DND-41 (cell line): ENCODE results near the gene GALNT1.

Experiments used
- ATAC-seq: fragments of 200-7000 bp; cut with Tn5 transposase; 3 replicates; pipeline ENCODE4 v1.9.1; 2021; ENCODE audit warnings: low read depth; ENCODE audit not compliant: insufficient read depth
- DNase-seq: peaks from one replicate; pipeline ENCODE4 v3.0.0-alpha.2; 2020
- H2AFZ ChIP-seq: 2 replicates; pipeline ENCODE4 v1.6.0; 2012; ENCODE audit warnings: low read depth, low read length
- H3K27ac ChIP-seq: 2 replicates; pipeline ENCODE4 v1.5.1; 2012; ENCODE audit warnings: low read length, inconsistent platforms
- H3K27me3 ChIP-seq: fragments of 200-600 bp; sonication (generic); 2 replicates; pipeline ENCODE4 v1.6.0; 2012; ENCODE audit warnings: low read length, mild to moderate bottlenecking, inconsistent platforms; ENCODE audit not compliant: insufficient read depth, poor library complexity
- H3K36me3 ChIP-seq: 2 replicates; pipeline ENCODE4 v1.5.1; 2012; ENCODE audit warnings: low read length, inconsistent platforms; ENCODE audit not compliant: insufficient read depth
- H3K4me1 ChIP-seq: 2 replicates; pipeline ENCODE4 v1.5.1; 2012; ENCODE audit warnings: mild to moderate bottlenecking, low read length; ENCODE audit not compliant: insufficient read depth
- H3K4me2 ChIP-seq: 2 replicates; pipeline ENCODE4 v1.6.0; 2012; ENCODE audit warnings: mild to moderate bottlenecking, moderate library complexity, low read length, inconsistent platforms; ENCODE audit not compliant: insufficient read depth
- H3K4me3 ChIP-seq, 2 experiments: fragments of 200-600 bp in 1 of 2; shearing (Covaris generic) in 1 of 2; 2 replicates each; pipeline ENCODE4 v1.5.1; 2012 to 2016; ENCODE audit warnings: inconsistent platforms in 2 of 2, low read length in 2 of 2, mild to moderate bottlenecking in 2 of 2, low read depth in 1 of 2, moderate library complexity in 1 of 2
- H3K79me2 ChIP-seq: 2 replicates; pipeline ENCODE4 v1.6.0; 2012; ENCODE audit warnings: low read length, inconsistent platforms; ENCODE audit not compliant: insufficient read depth
- H3K9ac ChIP-seq: 2 replicates; pipeline ENCODE4 v1.6.0; 2012; ENCODE audit warnings: low read depth, mild to moderate bottlenecking, inconsistent platforms, low read length, moderate library complexity
- H3K9me3 ChIP-seq: 2 replicates; pipeline ENCODE4 v1.5.1; 2012; ENCODE audit warnings: low read length, moderate library complexity, mild to moderate bottlenecking, inconsistent platforms; ENCODE audit not compliant: insufficient read depth, severe bottlenecking
- H4K20me1 ChIP-seq: 2 replicates; pipeline ENCODE4 v1.6.0; 2012; ENCODE audit warnings: low read length; ENCODE audit not compliant: insufficient read depth
- EZH2 ChIP-seq: IDR thresholded peaks from 3 replicates; pipeline ENCODE4 v1.6.1; 2012; ENCODE audit warnings: borderline replicate concordance, low read depth, mild to moderate bottlenecking, moderate library complexity, low read length, inconsistent platforms; ENCODE audit not compliant: severe bottlenecking
- TF ChIP-seq, protein P1 (sequence below): IDR thresholded peaks from 2 replicates; pipeline ENCODE4 v1.5.1; 2012; ENCODE audit warnings: borderline replicate concordance, low read length, moderate library complexity, mild to moderate bottlenecking; ENCODE audit not compliant: poor library complexity, severe bottlenecking; ENCODE audit errors: extremely low read depth

The GALNT1 gene

GRCh38 chr18:35584735-35585134 is 3.2 kb downstream of the GALNT1 start:
- ATAC-seq = no peak
- Histone ChIP-seq H3K9ac (no peak overlapping the region), H3K9me3 (peaks cover 9% of the 10 kb centered on the region), H3K27me3 (no peaks in the 10 kb centered on the region), H3K4me2 (no peak overlapping the region), H3K79me2 (peaks cover 73% of the 10 kb centered on the region), H2AFZ (no peak overlapping the region), H3K4me3 (no peak overlapping the region), H4K20me1 (peaks cover 18% of the 10 kb centered on the region), H3K27ac (no peak overlapping the region), H3K4me1 (peaks cover 28% of the 10 kb centered on the region), H3K36me3 (0 out of 2 replicates have a peak, but pooled peaks cover 3% of the 10 kb centered on the region)
- TF ChIP-seq, protein P1, sequence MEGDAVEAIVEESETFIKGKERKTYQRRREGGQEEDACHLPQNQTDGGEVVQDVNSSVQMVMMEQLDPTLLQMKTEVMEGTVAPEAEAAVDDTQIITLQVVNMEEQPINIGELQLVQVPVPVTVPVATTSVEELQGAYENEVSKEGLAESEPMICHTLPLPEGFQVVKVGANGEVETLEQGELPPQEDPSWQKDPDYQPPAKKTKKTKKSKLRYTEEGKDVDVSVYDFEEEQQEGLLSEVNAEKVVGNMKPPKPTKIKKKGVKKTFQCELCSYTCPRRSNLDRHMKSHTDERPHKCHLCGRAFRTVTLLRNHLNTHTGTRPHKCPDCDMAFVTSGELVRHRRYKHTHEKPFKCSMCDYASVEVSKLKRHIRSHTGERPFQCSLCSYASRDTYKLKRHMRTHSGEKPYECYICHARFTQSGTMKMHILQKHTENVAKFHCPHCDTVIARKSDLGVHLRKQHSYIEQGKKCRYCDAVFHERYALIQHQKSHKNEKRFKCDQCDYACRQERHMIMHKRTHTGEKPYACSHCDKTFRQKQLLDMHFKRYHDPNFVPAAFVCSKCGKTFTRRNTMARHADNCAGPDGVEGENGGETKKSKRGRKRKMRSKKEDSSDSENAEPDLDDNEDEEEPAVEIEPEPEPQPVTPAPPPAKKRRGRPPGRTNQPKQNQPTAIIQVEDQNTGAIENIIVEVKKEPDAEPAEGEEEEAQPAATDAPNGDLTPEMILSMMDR = no peak
- TF ChIP-seq EZH2 = no peak
- DNase-seq = no peak

GRCh38 chr18:35585608-35586007 is 4.1 kb downstream of the GALNT1 start:
- ATAC-seq = no peak

GRCh38 chr18:35588122-35588521 is 6.6 kb downstream of the GALNT1 start:
- Histone ChIP-seq H4K20me1 (peaks cover 37% of the 10 kb centered on the region), H3K36me3 (0 out of 2 replicates have a peak, but pooled peaks cover 3% of the 10 kb centered on the region), H3K79me2 (peaks cover 94% of the 10 kb centered on the region), H3K4me3 (no peak overlapping the region), H3K4me2 (no peak overlapping the region), H2AFZ (no peak overlapping the region), H3K9me3 (peaks cover 9% of the 10 kb centered on the region), H3K9ac (no peak overlapping the region), H3K4me1 (peaks cover 5% of the 10 kb centered on the region), H3K27ac (no peak overlapping the region), H3K27me3 (no peaks in the 10 kb centered on the region)
- no peak for TF ChIP-seq EZH2
- TF ChIP-seq, protein P1 = no peak
- no peak for ATAC-seq
- DNase-seq = no peak

More at GRCh38 chr18:35585608-35586007, 4.1 kb downstream of the GALNT1 start:
- H3K36me3 ChIP-seq = 0 out of 2 replicates have a peak, but pooled peaks cover 3% of the 10 kb centered on the region
- no peaks in the 10 kb centered on the region for H3K27me3 ChIP-seq
- no peak overlapping the region for H3K27ac ChIP-seq
- TF ChIP-seq, protein P1 = no peak
- no peak for TF ChIP-seq EZH2
- no peak overlapping the region for H2AFZ ChIP-seq
- no peak overlapping the region for H3K4me2 ChIP-seq
- no peak overlapping the region for H3K4me3 ChIP-seq
- H4K20me1 ChIP-seq = peaks cover 18% of the 10 kb centered on the region
- H3K79me2 ChIP-seq = peaks cover 81% of the 10 kb centered on the region
- no peak overlapping the region for H3K9ac ChIP-seq
- peaks cover 9% of the 10 kb centered on the region for H3K9me3 ChIP-seq
- peaks cover 20% of the 10 kb centered on the region for H3K4me1 ChIP-seq
- DNase-seq = no peak

DNA sequence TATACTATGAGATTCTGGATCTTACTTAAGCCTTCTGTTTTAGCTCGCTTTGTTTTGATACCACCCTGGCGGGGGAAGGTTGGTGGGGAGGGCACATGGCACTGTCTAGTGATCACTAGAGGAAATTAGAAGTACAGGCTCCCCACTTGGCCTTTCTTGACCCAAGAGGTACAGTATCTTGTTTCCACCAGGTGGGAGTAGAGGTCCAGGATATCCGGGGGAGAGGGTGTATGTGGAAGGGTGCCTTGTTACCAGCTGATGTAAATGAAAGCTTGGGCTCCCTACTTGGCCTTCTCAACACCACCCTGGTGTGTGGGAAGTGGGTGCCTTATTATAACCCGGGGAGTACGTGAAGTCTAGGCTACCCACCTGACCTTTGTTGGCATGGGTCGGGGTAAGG is 7.5 kb downstream of the GALNT1 start:
- ATAC-seq (no peak), DNase-seq (no peak)
- H2AFZ ChIP-seq = no peak overlapping the region
- no peak overlapping the region for H3K4me3 ChIP-seq
- peaks cover 91% of the 10 kb centered on the region for H3K79me2 ChIP-seq
- no peak overlapping the region for H3K9ac ChIP-seq
- H4K20me1 ChIP-seq = peaks cover 41% of the 10 kb centered on the region
- no peak overlapping the region for H3K4me2 ChIP-seq
- peaks cover 9% of the 10 kb centered on the region for H3K9me3 ChIP-seq
- 0 out of 2 replicates have a peak, but pooled peaks cover 3% of the 10 kb centered on the region for H3K36me3 ChIP-seq
- no peak for TF ChIP-seq EZH2
- TF ChIP-seq, protein P1 = no peak
- H3K27ac ChIP-seq = no peak overlapping the region
- H3K4me1 ChIP-seq = no peaks in the 10 kb centered on the region
- no peaks in the 10 kb centered on the region for H3K27me3 ChIP-seq
